Fibroblast of mammary gland (primary cell): ENCODE results near the gene DPM2.
A peak's percentile ranks its signal among the peaks of the same experiment; 100 is the strongest.

Experiments used
- DNase-seq: peaks from one replicate; pipeline ENCODE4 v3.0.0-alpha.2; 2010; ENCODE audit warnings: low read depth
- H3K4me3 ChIP-seq: 2 replicates; pipeline ENCODE4 v1.5.1; 2011; ENCODE audit warnings: low read depth, mild to moderate bottlenecking, low read length, moderate library complexity; ENCODE audit not compliant: control insufficient read depth
- TF ChIP-seq, protein P1 (sequence below): conservative IDR thresholded peaks from 2 replicates; pipeline ENCODE4 v1.5.1; 2011; ENCODE audit warnings: low read depth, low read length, inconsistent platforms; ENCODE audit not compliant: control insufficient read depth, insufficient read depth

The DPM2 gene

DNA sequence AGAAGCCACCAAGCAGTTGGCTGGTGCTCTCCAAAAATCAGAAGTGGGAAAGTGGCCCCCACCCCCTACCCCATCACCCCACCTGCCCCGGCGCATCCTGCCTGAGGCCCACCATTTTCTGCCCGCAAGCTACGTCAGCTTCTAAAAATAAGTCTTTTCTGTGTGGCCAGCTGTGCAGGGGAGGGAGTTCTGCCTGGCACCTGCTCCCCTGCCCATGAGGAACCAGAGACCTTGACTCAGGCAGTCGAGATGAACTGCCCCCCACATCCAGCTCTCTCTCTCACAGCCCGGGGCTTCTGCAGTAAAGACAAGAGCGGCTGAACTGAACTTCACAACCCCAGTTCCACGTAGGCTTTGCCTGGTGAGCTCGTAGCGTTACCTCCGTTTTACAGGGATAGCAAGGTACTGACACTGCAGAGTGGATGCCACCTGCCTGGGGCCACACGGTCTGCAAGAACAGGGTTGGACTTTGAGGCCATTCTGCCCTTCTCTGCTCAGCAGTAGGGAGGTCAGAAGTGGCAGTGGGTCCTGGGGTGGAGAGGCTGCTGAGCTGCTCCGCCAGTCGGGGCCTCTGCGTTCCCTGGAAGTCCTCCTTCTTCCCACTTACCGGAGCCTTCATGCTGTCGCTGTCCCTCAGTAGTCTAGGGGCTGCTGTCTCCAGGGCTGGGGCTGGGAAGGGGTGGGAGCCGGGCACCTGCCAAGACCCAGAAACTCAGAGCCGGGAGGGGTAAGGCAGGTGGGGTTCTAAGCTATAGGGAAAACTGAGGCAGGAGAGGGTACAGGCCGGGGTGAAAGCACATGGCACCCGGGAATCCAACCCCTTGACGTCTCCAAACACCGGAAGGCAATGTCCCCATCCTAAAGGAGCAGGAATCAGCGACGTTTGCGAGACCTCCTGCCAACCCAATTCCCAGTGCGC lies 21.6 kb downstream of the DPM2 start:
- DNase-seq = no peak
- TF ChIP-seq, protein P1, sequence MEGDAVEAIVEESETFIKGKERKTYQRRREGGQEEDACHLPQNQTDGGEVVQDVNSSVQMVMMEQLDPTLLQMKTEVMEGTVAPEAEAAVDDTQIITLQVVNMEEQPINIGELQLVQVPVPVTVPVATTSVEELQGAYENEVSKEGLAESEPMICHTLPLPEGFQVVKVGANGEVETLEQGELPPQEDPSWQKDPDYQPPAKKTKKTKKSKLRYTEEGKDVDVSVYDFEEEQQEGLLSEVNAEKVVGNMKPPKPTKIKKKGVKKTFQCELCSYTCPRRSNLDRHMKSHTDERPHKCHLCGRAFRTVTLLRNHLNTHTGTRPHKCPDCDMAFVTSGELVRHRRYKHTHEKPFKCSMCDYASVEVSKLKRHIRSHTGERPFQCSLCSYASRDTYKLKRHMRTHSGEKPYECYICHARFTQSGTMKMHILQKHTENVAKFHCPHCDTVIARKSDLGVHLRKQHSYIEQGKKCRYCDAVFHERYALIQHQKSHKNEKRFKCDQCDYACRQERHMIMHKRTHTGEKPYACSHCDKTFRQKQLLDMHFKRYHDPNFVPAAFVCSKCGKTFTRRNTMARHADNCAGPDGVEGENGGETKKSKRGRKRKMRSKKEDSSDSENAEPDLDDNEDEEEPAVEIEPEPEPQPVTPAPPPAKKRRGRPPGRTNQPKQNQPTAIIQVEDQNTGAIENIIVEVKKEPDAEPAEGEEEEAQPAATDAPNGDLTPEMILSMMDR = no peak
- H3K4me3 ChIP-seq = peak overlapping the region; percentile 82

DNA sequence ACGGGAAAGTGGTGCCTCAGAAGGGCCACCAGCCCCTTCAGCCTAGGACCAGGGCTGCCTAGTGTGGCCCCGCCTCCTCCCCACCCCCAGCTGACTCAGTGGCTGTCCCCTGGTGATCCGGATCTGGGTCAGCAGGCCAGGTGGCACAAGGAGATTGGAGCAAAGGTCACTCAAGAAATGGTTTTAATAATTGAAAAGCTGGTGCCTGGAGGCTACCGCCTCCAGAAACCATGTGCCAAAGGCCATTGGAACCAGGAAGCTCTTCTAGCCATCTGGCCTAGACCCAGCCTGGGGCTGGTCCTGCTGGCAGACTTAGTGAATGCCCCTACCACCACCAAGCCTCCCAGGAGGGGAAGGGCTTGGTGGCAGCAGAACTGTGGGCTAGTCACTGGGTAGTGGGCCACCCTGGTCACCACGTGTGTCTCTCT lies 22.3 kb downstream of the DPM2 start:
- H3K4me3 ChIP-seq = peak overlapping the region; percentile 82
- DNase-seq = no peak
- TF ChIP-seq, protein P1 = no peak

DNA sequence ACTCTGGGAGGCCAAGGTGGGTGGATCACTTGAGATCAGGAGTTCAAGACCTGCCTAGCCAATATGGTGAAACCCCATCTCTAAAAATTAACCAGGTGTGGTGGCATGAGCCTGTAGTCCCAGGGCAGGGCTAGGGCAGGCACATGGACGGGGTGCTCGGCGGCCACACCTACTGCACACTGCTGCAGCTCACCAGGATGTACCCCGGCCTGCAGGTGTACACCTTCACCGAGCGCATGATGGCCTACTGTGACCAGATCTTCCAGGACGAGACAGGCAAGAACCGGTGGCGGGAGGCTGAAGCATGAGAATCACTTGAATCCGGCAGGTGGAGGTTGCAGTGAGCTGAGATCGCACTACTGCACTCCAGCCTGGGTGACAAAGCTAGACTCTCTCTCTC lies 24.0 kb downstream of the DPM2 start:
- TF ChIP-seq, protein P1 = no peak
- no peak overlapping the region for H3K4me3 ChIP-seq
- no peak for DNase-seq

DNA sequence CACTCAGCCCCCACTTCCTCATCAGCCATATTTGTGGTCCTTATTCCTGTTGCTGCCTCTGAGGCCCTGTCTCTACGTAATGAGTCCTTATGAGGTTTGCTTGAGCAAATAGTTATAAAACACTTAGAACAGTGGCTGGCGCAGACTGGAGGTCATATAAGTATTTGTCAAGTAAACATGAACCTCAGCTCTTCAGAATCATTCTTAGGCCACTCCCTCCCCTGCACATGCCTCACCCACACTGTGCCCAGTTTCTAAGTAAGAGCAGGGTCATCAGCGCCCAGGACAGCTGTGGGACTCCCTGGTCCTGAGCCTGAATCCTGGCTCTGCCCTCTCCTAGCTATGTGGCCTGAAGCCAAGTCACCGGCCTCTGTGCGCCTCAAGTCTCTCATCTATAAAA lies 24.8 kb downstream of the DPM2 start:
- H3K4me3 ChIP-seq = no peak overlapping the region
- no peak for DNase-seq
- TF ChIP-seq, protein P1 = no peak

DNA sequence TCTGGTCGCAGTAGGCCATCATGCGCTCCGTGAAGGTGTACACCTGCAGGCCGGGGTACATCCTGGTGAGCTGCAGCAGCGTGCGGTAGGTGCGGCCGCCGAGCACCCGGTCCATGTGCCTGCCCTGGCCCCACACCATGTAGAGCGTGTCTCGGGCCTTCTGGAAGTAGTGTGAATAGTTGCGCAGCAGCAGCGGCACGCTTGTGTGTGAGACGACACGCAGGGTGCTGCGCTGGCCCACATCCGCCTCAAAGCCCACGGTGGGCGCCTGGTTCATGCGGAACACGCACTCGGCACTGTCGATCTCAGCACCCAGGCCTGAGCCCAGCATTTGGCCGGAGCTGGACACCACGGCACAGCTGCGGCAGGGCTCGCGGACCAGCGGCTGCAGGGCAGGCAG lies 25.4 kb downstream of the DPM2 start:
- no peak for DNase-seq
- TF ChIP-seq, protein P1 = no peak
- no peak overlapping the region for H3K4me3 ChIP-seq

- peak; percentile 43 for DNase-seq
- no peak overlapping the region for H3K4me3 ChIP-seq
- TF ChIP-seq, protein P1 = peak; percentile 10
These were observed 26.9 kb downstream of the DPM2 start for GRCh38 chr9:127910613-127911205.
